Right atrium auricular region (tissue), 2 donors: Measurements from ENCODE around the gene PGAM5. TPM values are rescaled to one million over a fixed set of nuclear protein-coding genes. Genes with fewer than 3 reads are reported as not detected.
A peak's percentile ranks its signal among the peaks of the same experiment; 100 is the strongest.

Source experiments
- DNase-seq: peaks from one replicate; pipeline ENCODE4 v3.0.0-alpha.2; 2019; ENCODE audit warnings: low spot score
- H3K27ac ChIP-seq, 2 donors: fragments of 200-600 bp; sonication (generic); 1 replicate in 1 of 2; 2 replicates in 1 of 2; pipeline ENCODE4 v1.5.1; 2016 to 2019
- H3K27me3 ChIP-seq, 2 donors: fragments of 200-600 bp; sonication (generic); one replicate each; pipeline versions ENCODE4 v1.5.1 to v1.6.0; 2017 to 2019
- H3K36me3 ChIP-seq: fragments of 200-600 bp; sonication (generic); one replicate; pipeline ENCODE4 v1.5.1; 2016
- H3K4me1 ChIP-seq, 2 donors: fragments of 200-600 bp; sonication (generic); one replicate each; pipeline versions ENCODE4 v1.5.1 to v1.6.0; 2017 to 2019
- H3K4me3 ChIP-seq, 2 donors: fragments of 200-600 bp; sonication (generic); 1 replicate in 1 of 2; 2 replicates in 1 of 2; pipeline ENCODE4 v1.5.1; 2017 to 2019; ENCODE audit warnings: mild to moderate bottlenecking in 1 of 2, moderate library complexity in 1 of 2
- H3K9me3 ChIP-seq, 2 donors: fragments of 200-600 bp; sonication (generic); one replicate each; pipeline ENCODE4 v1.5.1; 2019
- total RNA-seq, 2 donors: library from RNA; depleted of rRNA; stranded (reverse); fragments of >200 nt; gene quantifications; one replicate each; pipeline ENCODE4 v1.1.0, GENCODE V29; 2016
- TF ChIP-seq, protein P1 (sequence below), 2 donors: fragments of 200-600 bp; sonication (generic); IDR thresholded peaks; one replicate each; pipeline ENCODE4 v1.5.1; 2019; ENCODE audit warnings: antibody characterized with exemption in 2 of 2

The PGAM5 gene
- total RNA-seq, 2 donors from 2014 or later, result 12.8 to 20.0 TPM

DNA sequence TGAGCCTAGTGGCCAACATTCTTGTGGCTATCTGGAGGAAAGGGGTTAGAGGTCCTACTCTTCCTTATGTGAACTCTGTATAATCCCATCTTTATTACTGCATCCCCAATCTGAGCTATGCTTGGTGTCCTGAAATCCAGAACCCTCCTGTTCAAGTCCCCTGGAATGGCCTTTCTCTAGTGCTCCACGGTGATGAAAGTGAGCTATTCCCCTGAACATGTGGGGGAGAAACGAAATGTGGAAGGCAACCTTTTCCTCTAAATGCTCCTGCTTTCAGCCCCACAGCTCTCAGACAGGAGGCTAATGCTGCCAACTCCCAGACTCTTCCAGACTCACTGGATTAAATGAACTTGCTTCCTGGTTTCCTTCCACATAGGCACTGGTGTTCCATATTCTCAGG, 2.5 kb upstream of the PGAM5 start:
- TF ChIP-seq, protein P1, sequence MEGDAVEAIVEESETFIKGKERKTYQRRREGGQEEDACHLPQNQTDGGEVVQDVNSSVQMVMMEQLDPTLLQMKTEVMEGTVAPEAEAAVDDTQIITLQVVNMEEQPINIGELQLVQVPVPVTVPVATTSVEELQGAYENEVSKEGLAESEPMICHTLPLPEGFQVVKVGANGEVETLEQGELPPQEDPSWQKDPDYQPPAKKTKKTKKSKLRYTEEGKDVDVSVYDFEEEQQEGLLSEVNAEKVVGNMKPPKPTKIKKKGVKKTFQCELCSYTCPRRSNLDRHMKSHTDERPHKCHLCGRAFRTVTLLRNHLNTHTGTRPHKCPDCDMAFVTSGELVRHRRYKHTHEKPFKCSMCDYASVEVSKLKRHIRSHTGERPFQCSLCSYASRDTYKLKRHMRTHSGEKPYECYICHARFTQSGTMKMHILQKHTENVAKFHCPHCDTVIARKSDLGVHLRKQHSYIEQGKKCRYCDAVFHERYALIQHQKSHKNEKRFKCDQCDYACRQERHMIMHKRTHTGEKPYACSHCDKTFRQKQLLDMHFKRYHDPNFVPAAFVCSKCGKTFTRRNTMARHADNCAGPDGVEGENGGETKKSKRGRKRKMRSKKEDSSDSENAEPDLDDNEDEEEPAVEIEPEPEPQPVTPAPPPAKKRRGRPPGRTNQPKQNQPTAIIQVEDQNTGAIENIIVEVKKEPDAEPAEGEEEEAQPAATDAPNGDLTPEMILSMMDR (IDR thresholded peaks at IDR 0.05), result no peak
- H3K4me3 ChIP-seq, result no peak overlapping the region
- H3K36me3 ChIP-seq, result no peaks in the 10 kb centered on the region
- H3K27ac ChIP-seq, result no peak overlapping the region
- H3K9me3 ChIP-seq, result no peaks in the 10 kb centered on the region
- no peak for DNase-seq
- H3K4me1 ChIP-seq, result peaks cover 0 to 18% of the 10 kb centered on the region in 2 donors
- no peaks in the 10 kb centered on the region for H3K27me3 ChIP-seq

DNA sequence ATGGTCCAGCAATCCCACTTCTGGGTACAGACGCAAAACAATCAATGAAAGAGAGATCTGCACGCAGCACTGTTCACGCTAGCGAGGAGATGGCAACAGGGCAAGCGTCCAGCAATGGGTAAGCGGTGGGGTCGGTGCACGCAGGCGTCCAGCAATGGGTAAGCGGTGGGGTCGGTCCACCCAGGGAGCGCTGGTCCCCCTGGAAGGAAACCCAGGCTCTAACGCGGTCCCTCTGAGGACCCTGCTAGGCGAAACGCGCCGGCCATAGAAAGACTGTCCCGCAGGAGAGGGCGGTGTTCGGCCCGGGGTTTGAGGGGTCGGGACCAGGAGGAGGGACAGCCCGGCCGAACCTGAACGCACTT, 618 bp upstream of the PGAM5 start:
- Histone ChIP-seq H3K9me3 (no peaks in the 10 kb centered on the region), H3K27ac (peak overlapping the region; percentile 81), H3K36me3 (peaks cover 6% of the 10 kb centered on the region), H3K27me3 (no peaks in the 10 kb centered on the region), H3K4me1 (peaks cover 0 to 18% of the 10 kb centered on the region in 2 donors), H3K4me3 (peak overlapping the region; percentile 71 to 83)
- TF ChIP-seq, protein P1 (IDR thresholded peaks at IDR 0.05), result no peak
- no peak for DNase-seq

DNA sequence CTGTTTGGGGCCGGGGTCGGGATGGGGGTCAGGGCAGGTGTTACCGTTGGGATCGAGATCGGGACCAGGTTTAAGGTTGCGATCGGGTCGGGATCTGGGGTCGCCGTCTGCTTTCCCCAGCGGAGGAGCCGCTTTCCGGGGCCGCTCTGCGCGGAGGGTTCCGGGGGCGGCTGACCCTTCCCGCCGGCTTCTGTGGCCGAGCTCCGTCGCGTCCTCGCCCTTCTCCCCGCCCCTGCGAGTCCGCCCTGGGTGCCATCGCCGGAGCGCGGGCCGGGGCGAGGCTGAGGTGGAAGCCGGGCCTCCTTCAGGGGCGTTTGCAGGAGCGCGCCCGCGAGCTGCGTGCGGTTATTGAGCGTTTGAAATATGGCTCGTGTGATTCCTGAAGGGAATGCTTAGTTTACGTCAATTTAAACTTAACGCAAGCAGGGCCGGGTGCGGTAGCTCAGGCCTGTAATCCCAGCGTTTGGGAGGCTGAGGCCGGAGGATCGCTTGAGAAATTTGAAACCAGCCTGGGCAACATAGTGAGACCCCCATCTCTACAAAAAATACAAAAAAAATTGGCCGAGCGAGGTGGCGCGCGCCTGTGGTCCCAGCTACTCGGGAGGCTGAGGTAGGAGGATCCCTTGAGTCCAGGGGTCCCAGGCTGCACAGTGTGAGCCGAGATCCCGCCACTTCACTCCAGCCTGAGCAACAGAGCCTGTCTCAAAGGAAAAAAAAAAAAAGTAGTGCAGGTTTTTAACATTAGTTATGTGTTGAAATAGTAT, 620 bp downstream of the PGAM5 start:
- H3K9me3 ChIP-seq, result no peaks in the 10 kb centered on the region
- TF ChIP-seq, protein P1 (IDR thresholded peaks at IDR 0.05), result no peak
- H3K27ac ChIP-seq, result peak overlapping the region in 1 of 2 donors; percentile 54
- H3K4me3 ChIP-seq, result peak overlapping the region; percentile 71 to 83
- DNase-seq, result no peak
- peaks cover 7% of the 10 kb centered on the region for H3K36me3 ChIP-seq
- H3K4me1 ChIP-seq, result peaks cover 0 to 18% of the 10 kb centered on the region in 2 donors
- no peaks in the 10 kb centered on the region for H3K27me3 ChIP-seq

DNA sequence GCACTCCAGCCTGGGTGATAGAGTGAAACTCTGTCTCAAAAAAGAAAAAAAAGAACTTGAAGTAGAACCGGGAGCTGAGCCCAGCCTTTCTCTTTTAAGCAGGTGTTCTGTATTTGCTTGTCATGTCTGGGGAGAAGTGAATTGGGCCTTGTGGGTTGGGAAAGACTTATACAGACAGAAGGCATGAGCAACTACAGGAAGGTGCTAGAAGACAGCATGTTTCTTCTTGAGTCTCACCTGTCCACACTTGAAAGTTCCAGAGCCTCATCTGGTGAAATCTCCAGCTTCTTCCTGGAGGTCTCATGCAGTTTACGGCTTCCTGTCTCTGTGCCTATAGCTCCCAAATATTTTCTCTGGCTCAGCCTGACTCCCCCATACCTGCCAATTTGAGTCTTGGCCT, 2.5 kb downstream of the PGAM5 start:
- H3K27ac ChIP-seq, result no peak overlapping the region
- TF ChIP-seq, protein P1 (IDR thresholded peaks at IDR 0.05), result no peak
- no peak overlapping the region for H3K4me3 ChIP-seq
- H3K27me3 ChIP-seq, result no peaks in the 10 kb centered on the region
- H3K4me1 ChIP-seq, result peaks cover 0 to 18% of the 10 kb centered on the region in 2 donors
- DNase-seq, result no peak
- peaks cover 25% of the 10 kb centered on the region for H3K36me3 ChIP-seq
- H3K9me3 ChIP-seq, result no peaks in the 10 kb centered on the region

DNA sequence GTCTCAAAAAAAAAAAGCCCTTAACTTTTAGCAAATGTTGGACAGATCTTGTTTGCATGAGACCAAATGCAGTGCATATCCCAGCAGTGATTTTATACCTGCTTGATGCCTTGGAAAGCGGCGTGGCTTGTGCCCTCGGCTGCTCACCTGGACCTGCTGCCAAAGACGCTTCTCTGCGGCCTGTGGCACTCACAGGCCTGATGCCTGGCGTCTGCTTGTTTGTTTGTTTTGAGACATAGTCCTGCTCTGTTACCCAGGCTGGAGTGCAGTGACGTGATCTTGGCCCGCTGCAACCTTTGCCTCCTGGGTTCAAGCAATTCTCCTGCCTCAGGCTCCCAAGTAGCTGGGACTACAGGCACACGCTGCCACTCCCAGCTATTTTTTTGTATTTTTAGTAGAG, 5.2 kb downstream of the PGAM5 start:
- Histone ChIP-seq H3K36me3 (peaks cover 42% of the 10 kb centered on the region), H3K9me3 (no peaks in the 10 kb centered on the region), H3K4me3 (no peak overlapping the region), H3K4me1 (peaks cover 0 to 10% of the 10 kb centered on the region in 2 donors), H3K27ac (no peak overlapping the region), H3K27me3 (no peaks in the 10 kb centered on the region)
- TF ChIP-seq, protein P1 (IDR thresholded peaks at IDR 0.05), result no peak
- no peak for DNase-seq

DNA sequence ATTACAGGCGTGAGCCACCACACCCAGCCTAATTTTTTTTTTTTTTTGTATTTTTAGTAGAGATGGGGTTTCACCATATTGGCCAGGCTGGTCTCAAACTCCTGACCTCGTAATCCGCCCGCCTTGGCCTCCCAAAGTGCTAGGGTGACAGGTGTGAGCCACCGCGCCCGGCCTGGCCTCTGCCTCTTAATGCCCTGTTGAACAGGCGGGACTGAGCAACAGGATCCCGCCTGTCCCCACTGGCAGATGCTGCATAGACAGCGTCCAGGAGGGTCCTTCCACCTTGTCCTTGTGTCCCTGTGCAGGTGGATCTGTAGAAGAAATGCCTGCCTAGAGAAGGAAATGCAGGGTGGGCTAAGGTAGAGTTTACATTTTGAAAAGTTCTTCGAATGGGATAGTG, 5.7 kb downstream of the PGAM5 start:
- H3K4me3 ChIP-seq, result no peak overlapping the region
- DNase-seq, result no peak
- H3K4me1 ChIP-seq, result peaks cover 0 to 8% of the 10 kb centered on the region in 2 donors
- TF ChIP-seq, protein P1 (IDR thresholded peaks at IDR 0.05), result no peak
- H3K9me3 ChIP-seq, result no peaks in the 10 kb centered on the region
- no peaks in the 10 kb centered on the region for H3K27me3 ChIP-seq
- H3K27ac ChIP-seq, result no peak overlapping the region
- H3K36me3 ChIP-seq, result peaks cover 47% of the 10 kb centered on the region
